SH-SY5Y (cell line): Measurements from ENCODE around the gene VPS8.

ENCODE experiments used
- GATA2 ChIP-seq: IDR thresholded peaks from 2 replicates; pipeline ENCODE4 v1.6.1; 2011; ENCODE audit warnings: mild to moderate bottlenecking, low read depth, low read length
- GATA3 ChIP-seq: IDR thresholded peaks from 2 replicates; pipeline ENCODE4 v1.6.1; 2011; ENCODE audit warnings: low read depth, mild to moderate bottlenecking, low read length, moderate library complexity

DNA sequence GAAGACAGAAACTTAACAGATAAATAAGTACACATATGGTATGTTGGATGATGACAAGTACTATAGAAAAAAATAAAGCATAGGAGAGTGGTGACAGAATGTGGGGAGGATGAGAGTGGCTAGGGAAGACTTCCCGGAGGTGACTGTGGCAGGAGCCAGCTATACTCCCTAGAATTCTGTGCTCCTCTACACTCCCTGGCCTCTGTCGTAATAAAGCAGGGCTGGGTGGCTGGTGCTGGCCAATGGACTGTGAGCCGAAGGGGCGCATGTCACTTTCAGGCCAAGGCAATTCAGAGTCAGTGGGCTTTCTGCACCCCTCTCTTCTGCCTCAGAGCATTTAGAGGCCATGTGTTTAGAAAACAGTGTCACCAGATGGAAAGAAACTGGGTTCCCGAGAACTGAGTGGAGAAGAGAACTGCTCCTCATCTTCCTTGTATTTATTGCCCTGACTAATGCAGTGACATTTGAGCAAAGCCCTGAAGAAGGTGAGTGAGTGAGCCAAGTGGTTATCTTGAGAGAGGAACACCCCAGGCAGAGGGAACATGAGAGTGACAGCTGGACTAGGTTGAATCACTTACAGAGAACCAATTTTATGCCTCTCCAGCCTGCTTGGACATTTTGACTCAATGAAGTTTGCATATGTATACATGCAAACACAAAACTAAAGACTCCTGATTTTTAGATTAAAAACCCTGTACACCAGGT lies 5.2 kb upstream of the VPS8 start:
- TF ChIP-seq GATA2 (no peak), GATA3 (no peak)
